ENCODE results near the gene PLEKHG2.

The PLEKHG2 gene

GRCh38 chr19:39407660-39408391 lies 4.6 kb upstream of the PLEKHG2 start:
- peak; percentile 53 for DNase-seq

- peak; percentile 68 for DNase-seq
These were observed 3.9 kb upstream of the PLEKHG2 start for GRCh38 chr19:39408392-39409207.

- peak; percentile 91 for DNase-seq
These were observed 3.1 kb upstream of the PLEKHG2 start for GRCh38 chr19:39409208-39410016.

GRCh38 chr19:39410017-39410830 lies 2.2 kb upstream of the PLEKHG2 start:
- DNase-seq = peak; percentile 90

- DNase-seq = no peak
These were observed 1.7 kb upstream of the PLEKHG2 start for GRCh38 chr19:39410831-39411080.

- DNase-seq = peak; percentile 73
These were observed 1.2 kb upstream of the PLEKHG2 start for GRCh38 chr19:39411081-39411831.

GRCh38 chr19:39411832-39412099 lies 703 bp upstream of the PLEKHG2 start:
- DNase-seq = peak; percentile 96

- peak; percentile 42 for DNase-seq
These were observed 400 bp downstream of the PLEKHG2 start for GRCh38 chr19:39412867-39413271.

- peak; percentile 30 for DNase-seq
These were observed 922 bp downstream of the PLEKHG2 start for GRCh38 chr19:39413272-39413910.

GRCh38 chr19:39413911-39414608 lies 1.6 kb downstream of the PLEKHG2 start:
- peak; percentile 55 for DNase-seq

- no peak for DNase-seq
These were observed 2.9 kb downstream of the PLEKHG2 start for GRCh38 chr19:39415111-39416046.

GRCh38 chr19:39416152-39417120 lies 4.0 kb downstream of the PLEKHG2 start:
- no peak for DNase-seq

- no peak for DNase-seq
These were observed 5.2 kb downstream of the PLEKHG2 start for GRCh38 chr19:39417463-39418181.

- peak; percentile 25 for DNase-seq
These were observed 6.5 kb downstream of the PLEKHG2 start for GRCh38 chr19:39419003-39419402.

GRCh38 chr19:39420769-39421168 lies 8.3 kb downstream of the PLEKHG2 start:
- no peak for DNase-seq

- DNase-seq = no peak
These were observed 9.6 kb downstream of the PLEKHG2 start for GRCh38 chr19:39422020-39422419.

GRCh38 chr19:39423258-39424086 lies 11.0 kb downstream of the PLEKHG2 start:
- no peak for DNase-seq

Data from suppressor macrophage treated with lipopolysaccharide for 4 hours (primary cell).